Neural cell (in vitro differentiated cells): ENCODE data around the gene COL19A1. TPM values are rescaled to one million over a fixed set of nuclear protein-coding genes. Genes with fewer than 3 reads are reported as not detected.

ENCODE experiments used
- H2AFZ ChIP-seq: fragments of 200-600, 300-800 bp; sonication (generic), shearing (Covaris generic); 2 replicates; pipeline ENCODE4 v1.6.0; 2014; ENCODE audit warnings: low read depth, mild to moderate bottlenecking, antibody characterized with exemption, low read length, moderate library complexity
- H3F3A ChIP-seq: fragments of 200-600 bp; shearing (Covaris generic); 2 replicates; pipeline ENCODE4 v1.6.1; 2016; ENCODE audit warnings: mild to moderate bottlenecking, moderate library complexity, mixed read lengths, antibody characterized with exemption, low read length; ENCODE audit not compliant: insufficient read depth, poor library complexity, severe bottlenecking
- H3K27ac ChIP-seq: fragments of 200-600, 300-800 bp; sonication (generic), shearing (Covaris generic); 2 replicates; pipeline ENCODE4 v1.5.1; 2014; ENCODE audit warnings: mild to moderate bottlenecking, low read length, moderate library complexity
- H3K27me3 ChIP-seq: fragments of 300-800, 200-600 bp; sonication (generic), shearing (Covaris generic); 2 replicates; pipeline ENCODE4 v1.6.0; 2014; ENCODE audit warnings: mild to moderate bottlenecking, low read depth, low read length, moderate library complexity; ENCODE audit not compliant: insufficient read depth
- H3K36me3 ChIP-seq: fragments of 300-800, 200-600 bp; sonication (generic), shearing (Covaris generic); 2 replicates; pipeline ENCODE4 v1.5.1; 2014; ENCODE audit warnings: mild to moderate bottlenecking, antibody characterized with exemption, low read length, moderate library complexity; ENCODE audit not compliant: insufficient read depth
- H3K4me2 ChIP-seq: fragments of 300-800, 200-600 bp; sonication (generic), shearing (Covaris generic); 2 replicates; pipeline ENCODE4 v1.6.0; 2014; ENCODE audit warnings: mild to moderate bottlenecking, low read length
- H3K4me3 ChIP-seq: fragments of 300-800, 200-600 bp; sonication (generic), shearing (Covaris generic); 2 replicates; pipeline ENCODE4 v1.5.1; 2014; ENCODE audit warnings: mild to moderate bottlenecking, low read length, moderate library complexity
- H3K79me2 ChIP-seq: fragments of 200-600 bp; shearing (Covaris generic); replicated peaks from 2 replicates; pipeline ENCODE4 v1.6.0; 2014; ENCODE audit warnings: mild to moderate bottlenecking, low read length, moderate library complexity; ENCODE audit not compliant: insufficient read depth
- H3K9ac ChIP-seq: fragments of 300-800, 200-600 bp; sonication (generic), shearing (Covaris generic); 2 replicates; pipeline ENCODE4 v1.6.1; 2016; ENCODE audit warnings: mild to moderate bottlenecking, low read length, mixed read lengths
- H3K9me2 ChIP-seq: fragments of 200-600 bp; shearing (Covaris generic); 2 replicates; pipeline ENCODE4 v1.6.1; 2016; ENCODE audit warnings: mild to moderate bottlenecking, low read length, mixed read lengths; ENCODE audit not compliant: insufficient read depth
- H3K9me3 ChIP-seq: fragments of 200-600, 300-800 bp; sonication (generic), shearing (Covaris generic); 2 replicates; pipeline ENCODE4 v1.6.1; 2016; ENCODE audit warnings: mild to moderate bottlenecking, mixed run types, low read length, moderate library complexity, mixed read lengths
- H4K20me1 ChIP-seq: fragments of 200-600 bp; shearing (Covaris generic); 2 replicates; pipeline ENCODE4 v1.6.1; 2016; ENCODE audit warnings: mild to moderate bottlenecking, mixed run types; ENCODE audit not compliant: insufficient read depth
- CTCF ChIP-seq: fragments of 450-650 bp; IDR thresholded peaks from 2 replicates; pipeline ENCODE4 v1.5.1; 2014; ENCODE audit warnings: antibody characterized with exemption, mild to moderate bottlenecking, moderate library complexity; ENCODE audit not compliant: poor library complexity, severe bottlenecking
- EP300 ChIP-seq: fragments of 450-650 bp; conservative IDR thresholded peaks from 2 replicates; pipeline ENCODE4 v1.6.1; 2014; ENCODE audit warnings: antibody characterized with exemption, mild to moderate bottlenecking, moderate library complexity; ENCODE audit not compliant: poor library complexity, severe bottlenecking
- EZH2 ChIP-seq: fragments of 200-600, 300-800 bp; shearing (Covaris generic), sonication (generic); IDR thresholded peaks from 2 replicates; pipeline ENCODE4 v1.6.1; 2014; ENCODE audit warnings: antibody characterized with exemption, low read length, borderline replicate concordance, mild to moderate bottlenecking; ENCODE audit not compliant: insufficient read depth, poor library complexity, severe bottlenecking
- MXI1 ChIP-seq: fragments of 450-650 bp; conservative IDR thresholded peaks from 2 replicates; pipeline ENCODE4 v1.6.1; 2014; ENCODE audit warnings: antibody characterized with exemption, mild to moderate bottlenecking; ENCODE audit not compliant: poor library complexity, severe bottlenecking
- POLR2AphosphoS5 ChIP-seq: IDR thresholded peaks from 2 replicates; pipeline ENCODE4 v1.6.1; 2012
- RAD21 ChIP-seq: fragments of 450-650 bp; conservative IDR thresholded peaks from 2 replicates; pipeline ENCODE4 v1.6.1; 2014; ENCODE audit warnings: antibody characterized with exemption, mild to moderate bottlenecking, moderate library complexity
- REST ChIP-seq: IDR thresholded peaks from 2 replicates; pipeline ENCODE4 v1.6.1; 2012; ENCODE audit warnings: borderline replicate concordance
- SMC3 ChIP-seq: fragments of 450-650 bp; conservative IDR thresholded peaks from 2 replicates; pipeline ENCODE4 v1.6.1; 2014; ENCODE audit warnings: antibody characterized with exemption, mild to moderate bottlenecking, moderate library complexity; ENCODE audit not compliant: poor library complexity
- TAF1 ChIP-seq: IDR thresholded peaks from 2 replicates; pipeline ENCODE4 v1.6.1; 2012; ENCODE audit warnings: low read depth
- polyA plus RNA-seq: library from polyadenylated mRNA; depleted of rRNA; stranded (reverse); fragments of >200 nt; gene quantifications from 2 replicates; pipeline ENCODE4 v1.2.3, GENCODE V29; 2014

The COL19A1 gene
- polyA plus RNA-seq, 1 donor from 2014 or later, result 0.24 TPM

DNA sequence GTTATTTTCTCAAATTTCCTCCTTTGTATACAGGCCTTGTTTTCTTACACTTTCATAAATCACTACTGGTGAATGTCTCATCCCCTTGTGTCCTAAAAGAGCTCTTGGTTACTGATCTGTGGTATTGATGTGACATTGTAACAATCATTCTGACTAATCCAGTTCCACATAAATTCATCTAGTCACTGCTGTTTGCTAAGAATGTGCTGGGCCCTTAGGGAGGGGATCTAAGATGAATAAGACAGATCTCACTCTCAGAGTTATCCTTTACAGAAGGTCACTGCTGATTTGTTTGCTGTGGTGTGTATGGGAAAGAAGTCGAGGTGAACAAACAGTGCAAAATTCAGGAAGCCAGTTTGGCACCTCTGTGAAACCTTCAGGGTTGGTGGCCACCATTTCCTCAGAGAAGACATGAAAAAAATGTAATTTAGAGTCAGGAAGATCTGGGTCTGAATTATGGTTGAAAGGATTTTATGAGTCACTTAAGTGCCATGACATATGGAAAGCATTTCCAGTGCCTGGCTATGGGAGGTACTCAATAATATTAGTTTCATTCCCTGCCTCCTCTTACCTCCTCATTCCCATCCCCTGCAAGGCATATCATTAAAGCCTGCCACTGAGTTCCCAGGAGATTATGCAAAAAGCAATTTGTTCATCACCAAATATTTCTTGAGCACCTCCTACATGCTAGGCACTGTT lies 314.7 kb downstream of the COL19A1 start:
- H3K36me3 ChIP-seq, result no peaks in the 10 kb centered on the region
- H4K20me1 ChIP-seq, result no peaks in the 10 kb centered on the region
- no peak overlapping the region for H3K9ac ChIP-seq
- no peaks in the 10 kb centered on the region for H3K27me3 ChIP-seq
- peaks cover 3% of the 10 kb centered on the region for H3F3A ChIP-seq
- no peak overlapping the region for H3K4me2 ChIP-seq
- TF ChIP-seq POLR2AphosphoS5 (no peak), REST (no peak), MXI1 (no peak), RAD21 (no peak), CTCF (no peak), EZH2 (no peak), TAF1 (no peak), EP300 (no peak), SMC3 (no peak)
- no peak overlapping the region for H3K4me3 ChIP-seq
- H2AFZ ChIP-seq, result no peak overlapping the region
- H3K9me3 ChIP-seq, result no peaks in the 10 kb centered on the region
- H3K27ac ChIP-seq, result no peak overlapping the region
- H3K79me2 ChIP-seq, result no peaks in the 10 kb centered on the region
- no peaks in the 10 kb centered on the region for H3K9me2 ChIP-seq

GRCh38 chr6:70183538-70183937 lies 317.2 kb downstream of the COL19A1 start:
- Histone ChIP-seq H3K9me3 (no peaks in the 10 kb centered on the region), H2AFZ (no peak overlapping the region), H3K27me3 (no peaks in the 10 kb centered on the region), H3F3A (peaks cover 3% of the 10 kb centered on the region), H4K20me1 (no peaks in the 10 kb centered on the region), H3K4me2 (no peak overlapping the region), H3K9me2 (no peaks in the 10 kb centered on the region), H3K4me3 (peak overlapping the region; percentile 2), H3K27ac (peak overlapping the region; percentile 73), H3K79me2 (no peaks in the 10 kb centered on the region), H3K36me3 (no peaks in the 10 kb centered on the region), H3K9ac (no peak overlapping the region)
- TF ChIP-seq CTCF (no peak), REST (peak; percentile 74), TAF1 (no peak), RAD21 (no peak), EP300 (peak; percentile 80), POLR2AphosphoS5 (peak; percentile 64), SMC3 (no peak), MXI1 (no peak), EZH2 (no peak)
